ENCODE data around the gene SLC22A25.
"Not testable (repeated sequence)": the region's sequence is repeated elsewhere in the genome, so short reads cannot be mapped to it uniquely, and the experiment has no call there.

SLC22A25 gene

GRCh38 chr11:63244862-63245261, 1.5 kb upstream of the SLC22A25 start:
- FAIRE-seq (no peak), DNase-seq (ENCODE audit: insufficient read length, low spot score) (no peak)
- TF ChIP-seq POLR2A (IDR thresholded peaks at IDR 0.05; ENCODE audit: low read depth, low read length), result no peak

GRCh38 chr11:63242089-63242781, 1.2 kb downstream of the SLC22A25 start:
- TF ChIP-seq POLR2A (IDR thresholded peaks at IDR 0.05; ENCODE audit: low read depth, low read length), result no peak
- no peak for FAIRE-seq
- no peak for DNase-seq (ENCODE audit: insufficient read length, low spot score)

DNA sequence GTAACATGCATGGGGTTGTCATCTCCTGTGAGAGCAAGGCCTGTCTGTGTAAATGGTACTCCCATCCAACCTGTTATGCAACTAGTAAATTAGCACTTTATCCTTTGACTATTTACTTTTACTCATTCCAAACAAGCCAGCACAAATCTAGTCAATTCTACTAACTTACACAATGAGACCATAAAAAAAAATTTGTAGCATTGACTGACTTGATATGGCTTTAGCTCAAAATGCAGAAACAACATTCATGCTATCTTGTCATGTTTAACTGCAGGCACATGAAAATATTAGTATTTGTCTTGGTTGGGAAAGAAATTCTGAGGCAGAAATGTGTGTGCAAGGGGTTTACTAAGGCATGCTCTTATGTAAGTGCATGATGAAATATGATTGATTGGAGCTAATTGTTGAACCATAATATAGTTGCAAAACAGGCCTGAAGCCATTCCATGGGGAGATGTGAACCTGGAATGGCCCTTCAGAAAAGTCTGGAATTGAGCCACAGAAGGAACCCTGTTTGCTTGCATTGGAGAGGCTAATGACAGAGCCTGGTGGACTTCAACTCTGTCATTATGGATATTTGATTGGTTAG, 2.5 kb downstream of the SLC22A25 start:
- DNase-seq (ENCODE audit: insufficient read length, low spot score) (no peak), FAIRE-seq (no peak)
- TF ChIP-seq POLR2A (IDR thresholded peaks at IDR 0.05; ENCODE audit: low read depth, low read length), result no peak

- FAIRE-seq (no peak), DNase-seq (ENCODE audit: insufficient read length, low spot score) (no peak)
- no peak for TF ChIP-seq POLR2A (IDR thresholded peaks at IDR 0.05; ENCODE audit: low read depth, low read length)
Observed at GRCh38 chr11:63240098-63240497, 3.3 kb downstream of the SLC22A25 start.

GRCh38 chr11:63239254-63239653, 4.1 kb downstream of the SLC22A25 start:
- FAIRE-seq (no peak), DNase-seq (ENCODE audit: insufficient read length, low spot score) (no peak)
- no peak for TF ChIP-seq POLR2A (IDR thresholded peaks at IDR 0.05; ENCODE audit: low read depth, low read length)

DNA sequence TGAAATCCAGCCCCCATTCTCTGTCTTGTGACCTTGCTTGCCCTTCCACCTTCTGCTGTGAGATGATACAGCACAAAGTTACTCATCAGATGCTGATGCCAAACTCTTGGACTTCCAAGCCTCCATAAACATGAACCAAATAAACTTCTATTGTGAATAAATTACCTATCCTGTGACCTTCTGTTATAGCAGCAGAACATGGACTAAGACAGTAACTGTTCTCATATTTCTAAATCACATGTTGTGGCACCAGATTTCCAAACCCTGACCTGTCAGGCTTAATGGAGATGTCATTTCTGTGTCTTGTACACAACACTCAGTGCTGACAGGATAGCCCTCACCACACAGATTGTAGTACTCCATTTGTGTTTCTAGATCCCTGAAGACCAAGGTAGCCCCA, 6.0 kb downstream of the SLC22A25 start:
- no peak for TF ChIP-seq POLR2A (IDR thresholded peaks at IDR 0.05; ENCODE audit: low read depth, low read length)
- DNase-seq (ENCODE audit: insufficient read length, low spot score), result no peak
- no peak for FAIRE-seq

DNA sequence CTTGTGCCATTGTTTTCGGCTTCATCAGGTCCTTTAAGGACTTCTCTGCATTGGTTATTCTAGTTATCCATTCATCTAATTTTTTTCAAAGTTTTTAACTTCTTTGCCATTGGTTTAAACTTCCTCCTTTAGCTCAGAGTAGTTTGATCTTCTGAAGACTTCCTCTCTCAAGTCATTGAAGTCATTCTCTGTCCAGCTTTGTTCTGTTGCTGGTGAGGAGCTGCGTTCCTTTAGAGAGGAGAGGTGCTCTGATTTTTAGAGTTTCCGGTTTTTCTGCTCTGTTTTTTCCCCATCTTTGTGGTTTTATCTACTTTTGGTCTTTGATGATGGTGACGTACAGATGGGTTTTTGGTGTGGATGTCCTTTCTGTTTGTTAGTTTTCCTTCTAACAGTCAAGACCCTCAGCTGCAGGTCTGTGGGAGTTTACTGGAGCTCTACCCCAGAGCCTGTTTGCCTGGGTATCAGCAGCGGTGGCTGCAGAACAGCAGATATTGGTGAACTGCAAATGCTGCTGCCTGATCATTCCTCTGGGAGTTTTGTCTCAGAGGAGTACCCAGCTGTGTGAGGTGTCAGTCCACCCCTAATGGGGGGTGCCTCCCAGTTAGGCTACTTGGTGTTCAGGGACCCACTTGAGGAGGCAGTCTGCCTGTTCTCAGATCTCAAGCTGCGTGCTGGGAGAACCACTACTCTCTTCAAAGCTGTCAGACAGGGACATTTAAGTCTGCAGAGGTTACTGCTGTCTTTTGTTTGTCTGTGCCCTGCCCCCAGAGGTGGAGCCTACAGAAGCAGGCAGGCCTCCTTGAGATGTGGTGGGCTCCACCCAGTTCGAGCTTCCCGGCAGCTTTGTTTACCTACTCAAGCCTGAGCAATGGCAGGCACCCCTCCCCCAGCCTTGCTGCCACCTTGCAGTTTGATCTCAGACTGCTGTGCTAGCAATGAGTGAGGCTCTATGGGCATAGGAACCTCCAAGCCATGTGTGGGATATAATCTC, 7.6 kb downstream of the SLC22A25 start:
- FAIRE-seq; DNase-seq (ENCODE audit: insufficient read length, low spot score): not testable (repeated sequence)

DNA sequence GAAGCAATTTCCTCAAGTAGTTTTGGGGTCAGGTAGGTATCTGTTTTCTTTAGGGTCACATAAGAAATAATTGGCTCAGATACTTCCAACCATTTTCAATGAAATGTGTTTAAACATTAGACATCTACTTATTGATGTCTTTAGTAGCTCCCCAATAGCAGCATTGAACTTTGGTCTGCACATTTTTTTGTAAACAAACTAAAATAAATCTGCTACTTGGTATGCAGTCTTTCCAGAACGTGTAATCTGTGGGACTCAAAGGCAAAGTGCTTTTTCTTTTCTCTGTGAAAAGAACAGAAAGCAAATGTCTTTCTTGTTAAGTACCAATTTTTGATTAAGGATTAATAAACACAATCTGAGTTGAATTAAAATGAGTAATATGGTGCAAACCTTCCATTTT, 13.6 kb downstream of the SLC22A25 start:
- TF ChIP-seq POLR2A (IDR thresholded peaks at IDR 0.05; ENCODE audit: low read depth, low read length), result no peak
- no peak for DNase-seq (ENCODE audit: insufficient read length, low spot score)
- no peak for FAIRE-seq

GRCh38 chr11:63227521-63228107, 15.8 kb downstream of the SLC22A25 start:
- DNase-seq (ENCODE audit: insufficient read length, low spot score) (no peak), FAIRE-seq (no peak)
- TF ChIP-seq POLR2A (IDR thresholded peaks at IDR 0.05; ENCODE audit: low read depth, low read length), result no peak

DNA sequence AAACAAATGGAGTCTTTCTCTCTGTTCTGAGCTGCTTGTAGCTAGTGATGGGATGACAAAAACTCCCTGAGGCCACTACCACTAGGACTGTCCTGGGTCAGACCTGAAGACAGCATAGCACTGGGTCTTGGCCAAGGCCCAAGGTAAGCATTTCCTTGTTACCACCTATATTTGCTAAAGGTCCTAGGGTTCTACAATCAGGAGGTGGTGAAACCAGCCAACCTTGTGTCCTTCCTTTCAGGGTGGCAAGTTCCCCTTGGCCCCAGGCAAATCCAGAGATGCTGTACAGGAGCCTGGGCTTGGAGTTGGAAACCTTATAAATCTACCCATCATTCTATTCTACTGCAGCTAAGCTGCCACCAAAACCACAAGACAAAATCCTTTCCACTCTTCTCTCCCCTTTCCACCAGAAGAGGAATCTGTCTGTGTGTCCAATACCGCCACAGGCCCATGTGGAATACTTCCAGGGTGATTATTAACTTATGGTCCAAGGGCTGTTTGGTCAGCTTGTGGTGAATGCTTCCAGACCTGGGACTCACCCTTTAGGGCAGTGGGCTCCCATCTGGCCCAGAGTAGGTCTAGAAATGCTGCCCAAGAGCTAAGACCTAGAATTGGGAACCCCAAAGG, 16.8 kb downstream of the SLC22A25 start:
- DNase-seq (ENCODE audit: insufficient read length, low spot score) (no peak), FAIRE-seq (no peak)
- TF ChIP-seq POLR2A (IDR thresholded peaks at IDR 0.05; ENCODE audit: low read depth, low read length), result no peak

DNA sequence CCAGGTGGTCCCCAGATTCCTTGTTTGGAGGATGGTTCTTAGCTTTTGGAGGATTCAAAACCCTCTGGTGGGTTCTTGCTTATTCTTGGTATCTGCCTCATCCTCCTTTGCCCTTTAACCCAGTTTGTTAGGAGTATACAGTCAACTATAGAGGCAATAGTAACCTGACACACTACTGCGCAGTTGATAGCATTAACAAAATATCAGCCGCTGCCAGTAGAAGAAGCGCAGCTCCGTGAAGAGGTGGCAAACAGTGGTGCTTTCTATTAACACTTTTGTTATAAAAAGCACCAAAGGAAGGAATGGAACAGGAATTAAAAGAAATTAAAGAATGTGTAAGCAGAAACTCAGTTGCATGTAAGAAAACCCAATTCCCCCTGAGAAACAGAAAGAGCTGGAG, 29.3 kb downstream of the SLC22A25 start:
- no peak for TF ChIP-seq POLR2A (IDR thresholded peaks at IDR 0.05; ENCODE audit: low read depth, low read length)
- DNase-seq (ENCODE audit: insufficient read length, low spot score) (no peak), FAIRE-seq (no peak)

DNA sequence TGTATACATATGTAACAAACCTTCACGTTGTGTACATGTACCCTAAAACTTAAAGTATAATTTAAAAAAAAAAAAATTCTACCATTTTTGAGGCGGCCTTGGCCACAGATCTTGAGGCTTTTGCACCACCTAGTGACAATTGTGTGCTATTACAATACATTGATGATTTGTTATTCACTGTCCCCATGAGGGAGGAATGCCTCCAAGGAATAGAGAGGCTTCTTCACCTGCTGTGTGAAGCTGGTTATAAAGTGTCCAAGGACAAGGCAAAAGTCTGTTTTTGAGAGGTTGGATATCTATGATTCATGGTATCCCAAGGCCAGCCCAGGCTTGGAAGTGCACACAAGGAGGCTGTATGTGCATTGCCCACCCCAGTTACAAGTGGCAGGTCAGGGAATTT, 30.7 kb downstream of the SLC22A25 start:
- DNase-seq (ENCODE audit: insufficient read length, low spot score), result peak; percentile 9
- no peak for TF ChIP-seq POLR2A (IDR thresholded peaks at IDR 0.05; ENCODE audit: low read depth, low read length)

GRCh38 chr11:63210111-63210510, 33.3 kb downstream of the SLC22A25 start:
- no peak for DNase-seq (ENCODE audit: insufficient read length, low spot score)
- no peak for FAIRE-seq
- TF ChIP-seq POLR2A (IDR thresholded peaks at IDR 0.05; ENCODE audit: low read depth, low read length), result no peak

More for the DNA sequence above, 30.7 kb downstream of the SLC22A25 start:
- no peak for FAIRE-seq

Data from H54 (cell line).